HG03135 (cell line): ENCODE data around the gene IL17RC.
"Not testable (repeated sequence)": the region's sequence is repeated elsewhere in the genome, so short reads cannot be mapped to it uniquely, and the experiment has no call there.

Experiments
- ATAC-seq: cut with Tn5 transposase; IDR thresholded peaks from one replicate; pipeline ENCODE4 v1.9.1; 2021; ENCODE audit warnings: mild to moderate bottlenecking, moderate library complexity; ENCODE audit not compliant: unreplicated experiment

Gene IL17RC

GRCh38 chr3:9914011-9914410 is 2.9 kb upstream of the IL17RC start:
- no peak for ATAC-seq

- ATAC-seq: no peak
Measured at GRCh38 chr3:9914559-9915253, 2.2 kb upstream of the IL17RC start.

GRCh38 chr3:9915254-9916141 is 1.4 kb upstream of the IL17RC start:
- ATAC-seq: peak; percentile 50

GRCh38 chr3:9916346-9916733 is 558 bp upstream of the IL17RC start:
- ATAC-seq: no peak

- ATAC-seq: no peak
Measured at GRCh38 chr3:9917820-9918219, 922 bp downstream of the IL17RC start.

- ATAC-seq: no peak
Measured at GRCh38 chr3:9918261-9919038, 1.6 kb downstream of the IL17RC start.

GRCh38 chr3:9928158-9928557 is 11.3 kb downstream of the IL17RC start:
- no peak for ATAC-seq

GRCh38 chr3:9930804-9931418 is 14.0 kb downstream of the IL17RC start:
- no peak for ATAC-seq

- ATAC-seq: no peak
Measured at GRCh38 chr3:9932535-9932842, 15.6 kb downstream of the IL17RC start.

- peak; percentile 66 for ATAC-seq
Measured at GRCh38 chr3:9932843-9933560, 16.1 kb downstream of the IL17RC start.

GRCh38 chr3:9933561-9934234 is 16.8 kb downstream of the IL17RC start, which contains the start of gene CRELD1:
Gene CRELD1, plus strand, starts transcription at chr3:9933834. Its CDS starts 605 bp downstream, at chr3:9934439.
- ATAC-seq: peak; percentile 88

- peak; percentile 1 for ATAC-seq
Measured at GRCh38 chr3:9934235-9934621, 17.3 kb downstream of the IL17RC start.

- ATAC-seq: no peak
Measured at GRCh38 chr3:9934993-9935392, 18.1 kb downstream of the IL17RC start.

GRCh38 chr3:9935966-9936510 is 19.1 kb downstream of the IL17RC start:
- no peak for ATAC-seq

GRCh38 chr3:9937486-9938238 is 20.8 kb downstream of the IL17RC start:
- ATAC-seq: no peak

GRCh38 chr3:9938966-9939365 is 22.1 kb downstream of the IL17RC start:
- no peak for ATAC-seq

- not testable (repeated sequence) for ATAC-seq
Measured at GRCh38 chr3:9939906-9940305, 23.0 kb downstream of the IL17RC start.

GRCh38 chr3:9940746-9941145 is 23.8 kb downstream of the IL17RC start:
- no peak for ATAC-seq

- no peak for ATAC-seq
Measured at GRCh38 chr3:9942164-9942563, 25.3 kb downstream of the IL17RC start.
